Coronary artery (tissue), 2 donors: ENCODE measurements around the gene CLN5.

Experiments used
- DNase-seq: peaks from one replicate; pipeline ENCODE4 v3.0.0-alpha.2; 2017; ENCODE audit warnings: low spot score
- H3K27ac ChIP-seq, 2 donors: fragments of 200-600 bp; sonication (generic); one replicate each; pipeline ENCODE4 v1.5.1; 2016 to 2019
- H3K4me3 ChIP-seq: fragments of 200-600 bp; sonication (generic); 2 replicates; pipeline ENCODE4 v1.5.1; 2016; ENCODE audit warnings: mild to moderate bottlenecking, moderate library complexity
- CTCF ChIP-seq: fragments of 200-600 bp; sonication (generic); IDR thresholded peaks from one replicate; pipeline ENCODE4 v1.5.1; 2019; ENCODE audit warnings: antibody characterized with exemption

CLN5 gene

DNA sequence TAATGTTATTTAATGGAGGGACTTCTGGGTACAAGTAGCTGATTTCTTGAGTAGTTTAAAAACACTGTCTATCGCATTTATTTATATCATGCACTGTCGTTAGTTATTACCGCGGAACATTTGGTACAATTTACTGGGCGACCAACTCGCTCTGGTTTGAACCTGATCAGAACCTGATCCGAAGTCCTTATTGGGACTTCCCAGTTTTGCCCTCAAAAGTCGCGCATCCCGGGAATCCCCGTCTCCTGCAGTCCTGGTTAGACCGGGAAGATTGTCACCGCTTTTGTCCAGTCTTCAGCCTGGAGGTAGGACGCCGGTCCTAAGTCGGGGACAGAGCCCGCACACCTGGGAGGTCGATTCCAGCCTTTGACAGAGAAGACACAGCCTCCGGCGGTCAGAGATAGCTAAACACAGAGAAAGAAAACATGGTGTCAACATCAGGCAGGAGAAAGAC is 694 bp downstream of the CLN5 start:
- no peak for DNase-seq
- no peak for TF ChIP-seq CTCF
- Histone ChIP-seq H3K27ac (peak overlapping the region; percentile 68 to 97), H3K4me3 (peak overlapping the region; percentile 93)

DNA sequence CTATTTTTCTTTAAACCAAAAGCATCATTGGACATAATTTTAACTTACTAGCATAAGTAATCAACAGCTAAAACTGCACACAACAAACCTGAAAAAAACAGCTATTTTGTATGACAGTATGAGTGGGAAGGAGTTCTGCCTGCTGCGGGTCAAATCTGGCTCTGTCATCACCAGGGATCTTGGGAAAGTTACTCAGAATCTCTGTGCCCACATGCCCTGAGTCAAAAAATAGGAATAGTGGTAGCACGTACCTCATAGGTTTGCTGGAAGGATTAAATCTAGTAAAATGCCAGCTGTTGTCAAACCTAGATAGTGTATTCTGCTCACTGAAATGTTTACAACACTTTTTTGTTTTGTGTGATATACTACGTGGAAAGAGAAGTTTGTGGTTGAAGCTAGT is 1.1 kb downstream of the CLN5 start:
- peak overlapping the region; percentile 93 for H3K4me3 ChIP-seq
- no peak for TF ChIP-seq CTCF
- DNase-seq: no peak
- H3K27ac ChIP-seq: peak overlapping the region; percentile 68 to 97

DNA sequence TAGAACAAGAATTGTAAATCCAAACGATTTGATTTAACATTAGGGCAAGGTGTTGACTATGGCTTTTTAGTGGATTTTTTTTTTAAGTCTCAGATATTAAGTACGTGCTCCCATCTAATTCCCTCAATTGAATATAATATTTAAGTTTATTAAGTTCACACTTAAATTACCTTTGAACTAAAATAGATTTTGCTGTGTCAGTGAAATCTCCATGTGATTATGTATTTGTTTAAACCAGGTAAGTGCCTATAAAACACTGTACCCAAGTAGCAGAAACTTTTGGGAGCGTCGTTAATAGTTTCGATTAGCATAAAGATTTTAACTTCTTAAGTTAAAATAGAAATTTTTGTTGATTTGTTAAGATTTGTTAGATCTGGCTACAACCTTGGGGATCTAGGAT is 1.6 kb downstream of the CLN5 start:
- Histone ChIP-seq H3K27ac (no peak overlapping the region), H3K4me3 (peak overlapping the region; percentile 93)

DNA sequence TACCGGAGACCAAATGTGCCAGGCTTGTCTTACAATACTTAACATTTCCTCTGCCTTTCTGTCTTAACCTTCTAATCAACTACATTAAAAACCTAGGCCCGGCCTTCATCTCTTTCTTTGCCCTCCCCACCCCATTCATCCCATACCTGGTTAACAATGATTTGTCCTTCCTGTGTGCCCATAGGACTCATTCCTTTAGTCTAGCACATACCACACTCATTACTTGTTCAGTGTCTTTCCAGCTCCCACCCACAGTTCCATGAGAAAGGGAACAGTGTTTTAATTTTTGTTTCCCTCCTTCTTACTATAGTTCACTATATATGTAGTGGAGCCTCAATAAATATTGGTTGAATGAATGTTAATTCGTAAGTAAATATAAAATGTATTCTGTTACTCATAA is 2.4 kb downstream of the CLN5 start:
- Histone ChIP-seq H3K4me3 (no peak overlapping the region), H3K27ac (no peak overlapping the region)
- no peak for TF ChIP-seq CTCF
- DNase-seq: no peak

More for the DNA sequence above, 1.6 kb downstream of the CLN5 start:
- no peak for DNase-seq
- TF ChIP-seq CTCF: no peak

DNA sequence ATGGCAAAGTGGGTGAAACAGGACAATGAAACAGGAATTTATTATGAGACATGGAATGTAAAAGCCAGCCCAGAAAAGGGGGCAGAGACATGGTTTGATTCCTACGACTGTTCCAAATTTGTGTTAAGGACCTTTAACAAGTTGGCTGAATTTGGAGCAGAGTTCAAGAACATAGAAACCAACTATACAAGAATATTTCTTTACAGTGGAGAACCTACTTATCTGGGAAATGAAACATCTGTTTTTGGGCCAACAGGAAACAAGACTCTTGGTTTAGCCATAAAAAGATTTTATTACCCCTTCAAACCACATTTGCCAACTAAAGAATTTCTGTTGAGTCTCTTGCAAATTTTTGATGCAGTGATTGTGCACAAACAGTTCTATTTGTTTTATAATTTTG is 8.6 kb downstream of the CLN5 start:
- no peak for TF ChIP-seq CTCF
- Histone ChIP-seq H3K4me3 (no peak overlapping the region), H3K27ac (no peak overlapping the region)
- no peak for DNase-seq

DNA sequence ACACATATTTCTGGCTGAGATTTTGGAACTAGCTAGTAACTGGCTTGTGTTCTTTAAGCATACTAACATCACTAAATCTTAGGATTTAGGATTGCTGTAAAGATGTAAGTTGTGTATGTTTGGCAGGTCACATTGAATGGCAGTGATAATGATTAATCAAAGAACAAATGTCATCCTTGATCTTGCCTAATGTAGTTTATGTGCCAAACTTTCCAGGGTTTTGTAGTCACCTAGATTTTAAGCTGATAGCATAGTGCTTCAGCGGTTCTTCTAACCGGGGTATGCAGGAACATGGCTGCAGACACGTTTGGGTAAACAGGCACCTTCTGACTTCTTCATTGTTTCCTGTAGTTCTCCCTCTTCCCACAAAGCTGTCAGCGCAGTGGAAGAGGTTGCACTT is 9.7 kb downstream of the CLN5 start:
- H3K4me3 ChIP-seq: no peak overlapping the region
- TF ChIP-seq CTCF: no peak
- no peak for DNase-seq
- H3K27ac ChIP-seq: peak overlapping the region; percentile 26 to 36

DNA sequence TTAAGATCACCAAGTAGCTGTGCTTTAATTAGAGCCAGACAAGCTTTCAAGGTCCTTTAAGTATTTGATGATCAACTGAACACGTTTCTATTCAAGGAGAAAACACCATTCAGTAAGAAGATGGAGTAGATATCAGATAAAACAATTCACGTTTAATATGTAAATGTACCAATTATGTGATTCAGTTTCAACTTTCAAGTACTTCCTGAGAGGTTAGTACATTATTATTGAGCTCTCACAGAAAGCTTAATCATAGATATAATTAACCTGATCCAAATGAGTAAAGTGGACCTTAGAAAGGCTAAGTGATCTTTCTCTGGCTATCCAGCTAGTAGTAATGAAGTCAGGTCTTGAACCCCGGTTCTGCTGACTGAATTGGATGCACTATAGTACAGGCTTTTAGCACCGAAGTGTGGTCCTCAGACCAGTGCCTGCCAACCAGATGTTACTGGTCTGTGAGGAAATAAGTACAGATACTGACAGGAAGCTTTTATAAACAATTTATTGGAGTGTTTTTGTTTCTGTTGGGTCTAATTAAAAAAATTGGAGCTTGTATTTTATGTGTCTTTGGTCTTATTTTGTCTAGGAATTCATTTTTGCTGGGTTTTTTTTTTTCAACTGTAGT is 10.2 kb downstream of the CLN5 start:
- H3K4me3 ChIP-seq: no peak overlapping the region
- peak overlapping the region; percentile 26 to 36 for H3K27ac ChIP-seq
- TF ChIP-seq CTCF: no peak
- no peak for DNase-seq
